Activated CD4-positive, CD25-positive, alpha-beta regulatory T cell treated with anti-CD3 and anti-CD28 coated beads, Interleukin-2, amount 50 U/mL, for 16 hours (primary cell): ENCODE results near the gene ACAP3.

Experiments used
- DNase-seq: peaks from one replicate; pipeline ENCODE4 v3.0.0-alpha.2; 2020; ENCODE audit warnings: low read depth, low spot score

The ACAP3 gene

GRCh38 chr1:1245817-1246576 lies 61.7 kb downstream of the ACAP3 start:
- no peak for DNase-seq

- DNase-seq: no peak
Measured at GRCh38 chr1:1245178-1245816, 62.4 kb downstream of the ACAP3 start.

GRCh38 chr1:1244192-1244811 lies 63.4 kb downstream of the ACAP3 start:
- DNase-seq: no peak

DNA sequence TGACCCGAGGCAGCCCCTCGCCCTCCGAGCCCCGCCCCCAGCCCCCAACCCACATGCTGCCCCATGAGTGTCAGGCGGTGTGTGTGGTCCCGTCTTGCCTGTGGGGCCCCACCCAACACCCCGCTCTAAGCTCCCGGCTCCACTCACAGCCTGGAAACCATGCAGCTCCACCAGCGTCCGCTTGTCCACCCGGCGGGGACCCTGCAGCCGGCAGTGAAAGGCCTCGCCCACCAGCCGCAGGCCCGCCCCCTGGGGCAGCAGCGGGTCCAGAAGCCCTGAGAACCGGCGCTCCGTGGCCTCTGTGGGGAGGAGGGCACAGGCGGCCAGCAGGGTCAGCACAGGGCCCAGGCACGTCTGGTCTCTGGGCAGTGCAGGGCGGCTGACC lies 63.9 kb downstream of the ACAP3 start:
- no peak for DNase-seq

DNA sequence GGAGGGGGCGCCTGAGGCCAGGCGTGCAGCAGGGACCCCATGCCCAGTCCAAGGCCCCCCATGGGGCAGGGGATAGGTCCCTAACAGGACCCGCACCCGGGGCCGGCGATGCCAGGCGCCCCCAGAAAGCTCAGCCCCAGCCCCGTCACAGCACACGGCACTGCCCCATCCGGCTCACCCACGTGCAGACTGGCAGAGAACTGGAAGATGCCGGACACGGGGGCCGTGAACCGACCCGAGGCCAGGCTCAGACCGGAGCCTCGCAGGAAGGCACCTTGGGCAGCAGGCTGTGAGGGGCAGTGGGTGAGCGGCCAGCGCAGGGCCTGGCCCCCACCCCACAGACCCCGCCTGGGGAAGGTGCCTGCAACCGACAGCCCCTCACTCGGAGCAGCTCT lies 64.5 kb downstream of the ACAP3 start:
- no peak for DNase-seq

GRCh38 chr1:1242461-1243265 lies 65.1 kb downstream of the ACAP3 start:
- DNase-seq: no peak
